K562 (cell line): ENCODE measurements around the gene SPPL3.

Experiments
- CBX2 ChIP-seq: fragments of 200-600 bp; sonication (generic); IDR thresholded peaks from one replicate; pipeline ENCODE4 v1.6.1; 2012; ENCODE audit warnings: mild to moderate bottlenecking, low read length, inconsistent platforms; ENCODE audit not compliant: insufficient read depth, poor library complexity, severe bottlenecking
- CTCF ChIP-seq, 3 experiments: IDR thresholded peaks in 2 of 3; conservative IDR thresholded peaks in 1 of 3; 2 replicates each; pipeline ENCODE4 v1.5.1; 2011 to 2012; ENCODE audit warnings: low read length in 3 of 3, mild to moderate bottlenecking in 3 of 3, control low read depth in 2 of 3, improper control_type of control experiment in 1 of 3, inconsistent platforms in 1 of 3, low read depth in 1 of 3, mixed read lengths in 1 of 3, moderate library complexity in 1 of 3; ENCODE audit not compliant: insufficient read depth in 2 of 3
- EZH2 ChIP-seq: IDR thresholded peaks from 2 replicates; pipeline ENCODE4 v1.6.1; 2012; ENCODE audit warnings: low read depth, mild to moderate bottlenecking, inconsistent platforms, low read length, borderline replicate concordance
- POLR2A ChIP-seq: fragments of 450-650 bp; conservative IDR thresholded peaks from 2 replicates; pipeline ENCODE4 v1.6.1; 2016
- POLR2AphosphoS5 ChIP-seq: IDR thresholded peaks from 2 replicates; pipeline ENCODE4 v1.6.1; 2011; ENCODE audit warnings: mild to moderate bottlenecking, low read depth, low read length, moderate library complexity; ENCODE audit not compliant: control insufficient read depth, insufficient read depth
- ZNF586 ChIP-seq: fragments of 450-650 bp; formaldehyde crosslinking; conservative IDR thresholded peaks from 2 replicates; pipeline ENCODE4 v1.4.0; 2020; ENCODE audit warnings: mild to moderate bottlenecking, moderate library complexity

- TF ChIP-seq ZNF586 (CRISPR knock-in tag) (no peak), CBX2 (no peak), EZH2 (no peak), CTCF (IDR thresholded peaks at IDR 0.05 in 2 of 3, conservative IDR thresholded peaks at IDR 0.05 in 1 of 3; ENCODE audit: insufficient read depth in 2 of 3, low read depth in 1 of 3, low read length in 3 of 3) (no peak), POLR2A (no peak), POLR2AphosphoS5 (no peak)
These were observed 142.6 kb downstream of the SPPL3 start for GRCh38 chr12:120761519-120761934.
